HPDE6-E6E7 (cell line): Measurements from ENCODE around the gene PIGQ.

Source experiments
- DNase-seq: peaks from one replicate; pipeline ENCODE4 v3.0.0; 2011; ENCODE audit warnings: missing footprints; ENCODE audit errors: extremely low spot score

PIGQ gene

DNA sequence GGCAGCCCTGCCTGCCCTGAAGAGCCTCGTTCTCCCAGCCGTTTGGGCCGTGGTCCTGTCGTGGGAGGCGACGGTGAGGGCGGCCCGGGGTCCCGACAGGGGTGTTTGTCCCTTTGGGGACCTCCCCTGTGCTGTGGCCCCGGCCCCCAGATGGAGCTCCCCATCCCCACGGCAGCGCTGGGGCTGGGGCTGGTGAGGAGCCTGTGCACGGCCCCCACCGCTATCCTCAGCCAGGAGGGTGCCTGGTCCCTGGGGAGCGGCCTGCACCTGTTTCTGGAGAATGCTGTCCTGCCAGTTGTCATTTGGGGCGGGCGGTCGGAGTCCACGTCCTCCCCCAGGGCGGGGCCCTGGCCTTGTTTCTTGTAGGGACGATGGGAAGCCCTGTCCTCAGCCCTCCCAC is 35.6 kb upstream of the PIGQ start:
- DNase-seq: no peak

DNA sequence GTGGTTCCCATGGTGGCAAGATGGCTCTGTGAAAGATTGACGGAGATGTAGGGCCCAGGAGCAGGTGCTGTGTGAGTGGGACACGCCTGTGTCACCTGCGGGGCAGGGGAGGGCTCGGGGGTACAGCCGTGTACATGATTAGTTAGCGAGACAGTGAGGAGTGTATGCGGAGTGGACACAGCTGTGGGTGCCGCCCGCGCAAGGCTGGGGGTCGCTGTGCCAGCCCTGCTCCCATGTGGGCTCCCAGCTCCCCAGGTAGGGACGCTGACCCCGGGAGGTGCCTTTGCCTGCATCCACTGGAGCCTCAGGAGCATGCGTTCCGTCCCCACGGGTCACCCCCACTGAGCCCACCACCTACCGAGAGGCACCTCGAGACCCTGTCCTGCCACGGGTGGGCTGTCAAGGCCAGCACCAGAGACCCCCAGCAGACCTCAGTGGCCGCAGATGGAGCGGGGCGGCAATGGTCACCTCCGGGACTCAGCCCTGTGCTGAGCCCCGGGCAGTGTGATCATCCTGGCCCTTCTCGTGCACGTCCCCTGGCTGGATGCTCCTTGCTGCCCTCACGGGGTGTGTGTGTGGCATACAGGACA is 34.8 kb upstream of the PIGQ start:
- DNase-seq: no peak

DNA sequence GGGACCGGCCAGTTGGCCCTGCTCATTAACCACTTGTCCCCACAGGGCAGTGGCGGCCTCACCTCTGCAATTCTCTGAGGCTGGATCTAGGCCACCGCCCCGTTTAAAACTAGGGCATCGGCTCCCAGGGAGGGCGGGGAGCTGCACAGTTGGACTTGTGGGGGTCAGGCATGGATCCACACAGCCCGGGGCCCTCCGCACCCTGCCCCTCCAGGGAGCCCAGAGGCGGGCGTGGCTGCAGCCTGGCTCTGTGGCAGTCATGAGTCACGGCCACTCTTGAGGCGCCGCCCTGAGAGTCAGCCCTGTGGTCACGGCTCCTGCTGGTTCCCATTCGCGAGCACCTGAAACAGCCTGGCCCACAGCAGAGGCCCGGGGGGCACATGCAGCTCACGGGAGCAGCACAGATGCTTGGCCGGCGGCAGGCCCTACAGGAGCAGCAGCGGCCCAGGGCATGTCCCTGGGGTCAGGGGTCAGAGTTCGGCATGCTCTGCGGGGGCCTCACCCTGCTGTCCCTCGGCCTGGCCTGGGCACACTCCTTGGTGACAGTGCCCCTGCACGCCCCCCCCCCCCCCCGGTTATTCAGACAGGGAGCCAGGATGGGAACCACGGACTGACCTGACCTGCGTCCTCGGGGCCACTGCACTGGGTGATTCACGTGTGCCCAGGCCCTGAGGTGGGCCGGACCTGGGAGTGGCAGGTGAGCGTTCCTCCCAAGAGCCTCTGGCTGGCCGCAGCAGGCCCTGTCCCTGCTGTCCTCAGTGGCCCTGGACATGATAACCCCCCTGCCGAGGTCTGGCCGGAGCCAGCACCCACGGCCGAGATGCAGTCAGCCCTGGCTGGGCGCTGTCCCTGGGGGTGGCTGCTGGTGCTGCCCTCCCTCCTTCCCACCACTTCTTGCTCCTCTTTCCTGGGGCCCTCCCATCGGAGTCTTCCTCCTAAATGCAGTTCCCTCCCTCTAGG is 34.0 kb upstream of the PIGQ start:
- peak; percentile 92 for DNase-seq

DNA sequence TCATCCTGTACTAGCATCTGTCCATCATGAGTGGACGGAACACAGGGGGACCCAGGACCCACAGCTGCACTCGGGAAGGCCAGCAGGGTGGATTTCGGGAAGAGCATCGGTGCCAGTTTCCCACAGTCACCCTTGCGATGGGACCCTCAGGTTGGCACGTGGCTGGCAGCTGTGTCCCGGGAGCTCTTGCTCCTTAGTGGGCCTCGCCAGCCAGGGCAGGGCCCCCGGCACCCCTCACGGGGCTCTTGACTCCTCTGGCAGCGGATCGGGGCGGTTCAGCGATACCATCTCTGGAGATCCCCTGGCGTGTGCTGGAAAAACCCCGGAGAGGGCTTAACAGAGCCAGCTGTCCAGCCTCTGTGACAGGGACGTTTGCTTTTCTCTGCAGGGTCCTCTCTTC is 33.0 kb upstream of the PIGQ start:
- DNase-seq: no peak

DNA sequence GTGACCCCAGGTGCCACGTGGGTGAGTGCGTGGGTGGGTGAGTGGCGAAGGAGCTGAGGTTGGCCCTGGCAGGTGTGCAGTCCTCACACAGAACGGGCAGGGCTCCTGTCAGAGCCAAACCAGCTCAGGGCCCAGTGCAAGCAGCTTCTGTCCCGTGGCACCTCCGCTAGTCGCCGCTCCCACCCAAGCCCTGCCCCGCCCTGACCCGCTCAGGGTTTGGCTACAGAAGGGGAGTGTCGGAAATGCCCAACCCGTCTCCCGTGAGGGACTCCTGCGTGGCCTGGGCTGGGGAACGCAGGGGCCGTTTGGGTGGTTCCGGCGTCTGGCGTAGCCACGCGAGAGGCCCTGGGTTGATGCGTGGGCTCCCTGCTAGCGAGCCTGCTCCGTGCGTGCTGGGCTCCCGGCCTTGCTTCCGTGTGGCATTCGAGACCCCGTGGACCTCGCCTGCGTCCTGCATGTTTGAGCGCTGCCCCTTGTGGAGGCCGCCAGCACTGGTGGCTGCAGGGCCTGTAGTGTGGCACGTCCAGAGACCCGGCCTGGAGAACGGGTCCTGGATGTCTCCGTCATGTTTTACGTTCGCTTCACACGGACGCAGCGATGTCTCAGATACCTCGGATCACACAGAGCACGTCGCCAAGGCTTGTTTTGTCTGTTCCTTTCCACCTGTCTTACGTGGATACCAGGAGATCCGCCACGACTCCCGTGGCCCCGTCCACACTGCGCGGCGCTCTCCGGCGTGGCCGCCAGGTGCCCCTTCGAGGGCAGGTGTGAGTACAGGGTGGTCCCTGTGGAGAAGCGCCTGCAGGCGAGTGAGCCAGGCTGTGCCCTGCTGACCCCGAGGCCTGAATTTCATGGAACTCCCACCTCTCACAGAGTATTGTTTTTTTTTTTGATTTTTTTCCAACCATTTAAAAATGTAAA is 32.1 kb upstream of the PIGQ start:
- DNase-seq: no peak

DNA sequence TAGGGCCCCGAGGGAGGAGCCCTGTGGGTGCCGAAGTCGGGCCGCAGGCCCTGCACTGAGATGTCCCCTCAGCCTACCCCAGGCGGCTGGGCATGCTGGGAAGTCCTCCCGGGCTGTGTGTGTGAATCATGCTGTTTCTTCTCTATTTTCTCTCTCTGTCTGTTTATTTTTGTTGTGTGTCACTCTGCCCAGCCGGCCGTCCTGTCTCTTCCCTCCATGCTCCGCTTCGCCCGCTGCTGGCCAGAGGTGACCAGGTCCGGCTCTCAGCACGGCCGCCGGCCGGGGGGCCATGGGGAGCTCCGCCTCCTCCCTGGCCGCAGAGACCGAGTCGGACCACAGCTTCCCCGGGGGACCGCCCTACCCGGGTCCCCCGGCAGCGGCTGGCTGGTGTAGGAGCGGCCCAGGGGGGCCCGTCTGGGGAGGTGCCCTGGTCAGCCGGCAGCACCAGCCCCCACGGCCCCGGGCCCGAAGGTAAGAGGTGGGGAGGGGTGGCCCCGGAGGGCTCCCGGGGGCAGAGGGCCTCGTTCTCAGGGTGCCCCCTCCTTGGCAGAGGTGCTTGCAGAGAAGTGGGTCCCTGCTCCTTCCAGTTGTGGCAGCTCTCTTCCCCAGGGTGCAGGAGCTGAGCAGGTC is 29.8 kb upstream of the PIGQ start:
- DNase-seq: no peak

DNA sequence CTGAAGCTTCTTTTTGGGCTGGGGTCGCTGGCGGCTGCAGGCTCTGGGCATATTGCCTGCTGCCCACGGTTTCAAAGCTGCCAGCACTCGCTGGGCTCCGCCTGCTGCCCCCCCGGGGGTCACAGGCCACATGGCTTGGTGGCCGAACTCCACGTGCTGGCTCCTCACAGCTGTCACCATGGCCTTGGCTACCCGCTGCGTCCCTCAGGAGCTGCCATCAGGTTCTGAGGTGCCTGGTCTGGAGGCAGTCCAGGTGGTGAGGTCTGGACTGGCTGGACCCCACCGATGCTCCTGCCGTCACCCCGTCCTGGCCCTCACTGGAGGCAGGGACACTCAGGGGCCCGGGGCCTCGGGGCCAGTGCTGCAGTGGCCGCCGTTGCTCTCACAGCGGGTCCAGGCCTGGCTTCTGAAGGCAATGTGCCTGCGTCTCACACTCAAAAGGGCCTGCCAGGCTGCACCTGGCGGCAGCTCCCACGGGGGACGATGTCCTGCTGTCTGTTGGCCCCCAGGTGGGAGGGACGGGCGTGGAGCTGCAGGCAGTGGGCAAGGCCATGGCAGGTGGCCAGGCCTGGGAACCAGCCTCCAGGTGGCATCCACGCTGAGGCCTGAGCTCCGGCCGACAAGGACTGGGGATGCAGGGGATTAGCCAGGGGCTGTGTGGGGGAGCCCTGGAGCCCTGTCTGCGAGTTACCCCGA is 29.0 kb upstream of the PIGQ start:
- DNase-seq: no peak

DNA sequence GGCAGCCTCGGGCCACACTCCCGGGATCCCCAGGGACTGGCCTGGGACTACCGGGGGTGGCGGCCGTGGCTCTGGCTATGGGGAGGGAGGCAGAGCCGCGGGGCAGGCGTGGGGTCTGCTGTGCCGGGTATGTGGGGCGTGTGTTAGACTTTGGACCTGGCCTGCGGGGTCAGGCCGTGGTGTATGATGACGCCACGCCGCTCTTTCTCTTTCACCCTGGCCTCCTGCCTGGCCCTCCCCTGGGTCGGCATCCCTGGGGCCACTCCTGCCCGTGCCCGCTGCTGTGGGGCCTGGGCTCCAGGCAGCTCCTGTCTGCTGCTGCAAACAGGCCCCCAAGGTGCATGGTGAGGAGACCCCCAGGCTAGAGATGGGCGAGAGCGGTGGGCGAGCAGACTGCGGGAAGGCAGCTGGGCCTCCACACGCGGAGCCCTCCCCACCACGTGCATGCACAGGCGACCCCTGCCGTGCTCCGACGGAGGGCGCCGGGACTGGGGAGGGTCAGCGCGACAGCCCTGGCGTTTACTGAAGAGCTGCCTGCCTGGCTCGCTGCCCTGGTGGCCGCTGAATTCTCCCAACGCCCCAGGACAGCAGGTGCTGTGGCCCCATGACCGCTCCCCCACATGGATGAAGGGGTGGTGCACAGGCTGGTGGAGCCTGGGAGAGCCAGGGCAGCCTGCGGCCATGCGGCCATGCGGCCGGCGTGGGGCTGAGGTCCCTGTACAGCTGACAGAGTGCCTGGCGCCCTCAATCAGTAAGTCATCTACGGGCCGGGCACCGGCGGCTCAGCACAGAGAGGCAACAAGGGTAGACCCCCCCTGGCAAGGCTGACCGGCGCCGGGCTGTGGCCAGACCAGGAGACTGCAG is 26.2 kb upstream of the PIGQ start:
- no peak for DNase-seq

DNA sequence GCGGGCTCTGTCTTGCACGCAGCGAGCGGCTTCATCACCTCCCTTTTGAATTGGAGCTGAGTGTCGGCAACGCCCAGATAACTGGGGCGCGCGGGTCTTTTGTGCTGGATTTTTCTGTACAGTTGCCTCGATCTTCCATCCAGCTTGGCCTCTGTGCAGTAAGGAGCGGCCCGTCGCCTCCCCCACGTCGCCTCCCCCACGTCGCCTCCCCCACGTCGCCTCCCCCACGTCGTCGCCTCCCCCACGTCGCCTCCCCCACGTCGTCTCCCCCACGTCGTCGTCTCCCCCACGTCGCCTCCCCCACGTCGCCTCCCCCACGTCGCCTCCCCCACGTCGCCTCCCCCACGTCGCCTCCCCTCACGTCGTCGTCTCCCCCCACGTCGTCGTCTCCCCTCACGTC is 25.3 kb upstream of the PIGQ start:
- DNase-seq: no peak

DNA sequence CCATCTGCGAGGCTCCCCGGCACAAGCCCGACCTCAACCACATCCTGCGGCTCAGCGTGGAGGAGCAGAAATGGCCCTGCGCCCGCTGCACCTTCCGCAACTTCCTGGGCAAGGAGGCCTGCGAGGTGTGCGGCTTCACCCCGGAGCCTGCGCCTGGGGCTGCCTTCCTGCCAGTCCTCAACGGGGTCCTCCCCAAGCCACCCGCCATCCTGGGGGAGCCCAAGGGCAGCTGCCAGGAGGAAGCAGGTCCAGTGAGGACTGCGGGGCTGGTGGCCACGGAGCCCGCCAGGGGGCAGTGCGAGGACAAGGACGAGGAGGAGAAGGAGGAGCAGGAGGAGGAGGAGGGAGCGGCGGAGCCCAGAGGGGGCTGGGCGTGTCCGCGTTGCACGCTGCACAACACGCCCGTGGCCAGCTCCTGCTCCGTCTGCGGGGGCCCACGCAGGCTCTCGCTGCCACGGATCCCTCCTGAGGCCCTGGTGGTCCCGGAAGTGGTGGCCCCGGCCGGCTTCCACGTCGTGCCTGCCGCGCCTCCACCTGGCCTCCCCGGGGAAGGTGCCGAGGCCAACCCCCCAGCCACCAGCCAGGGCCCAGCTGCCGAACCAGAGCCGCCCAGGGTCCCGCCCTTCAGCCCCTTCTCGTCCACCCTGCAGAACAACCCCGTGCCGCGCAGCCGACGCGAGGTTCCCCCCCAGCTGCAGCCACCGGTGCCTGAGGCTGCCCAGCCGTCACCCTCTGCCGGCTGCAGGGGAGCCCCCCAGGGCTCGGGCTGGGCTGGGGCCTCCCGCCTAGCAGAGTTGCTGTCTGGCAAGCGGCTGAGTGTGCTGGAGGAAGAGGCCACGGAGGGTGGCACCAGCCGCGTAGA is 22.6 kb upstream of the PIGQ start:
- DNase-seq: no peak

DNA sequence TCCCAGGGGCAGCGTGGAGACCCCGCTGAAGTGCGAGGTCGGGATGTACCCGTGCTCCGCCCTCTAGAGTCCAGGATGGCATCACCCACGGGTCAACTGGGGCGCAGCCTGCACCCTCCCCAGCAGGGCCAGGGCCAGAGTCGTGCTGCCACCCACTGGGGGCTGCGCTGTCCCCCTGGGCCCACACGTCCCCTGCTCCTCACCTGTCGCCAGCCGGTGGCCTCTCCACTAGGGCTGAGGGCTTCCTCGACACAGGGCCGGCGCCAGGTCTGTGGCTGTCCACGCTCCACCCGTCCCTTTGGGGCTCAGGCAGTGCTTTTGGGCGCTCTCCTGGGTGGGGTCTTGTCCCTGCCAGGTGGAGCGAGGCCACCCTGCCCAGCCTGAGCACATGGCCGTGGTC is 21.2 kb upstream of the PIGQ start:
- DNase-seq: no peak

DNA sequence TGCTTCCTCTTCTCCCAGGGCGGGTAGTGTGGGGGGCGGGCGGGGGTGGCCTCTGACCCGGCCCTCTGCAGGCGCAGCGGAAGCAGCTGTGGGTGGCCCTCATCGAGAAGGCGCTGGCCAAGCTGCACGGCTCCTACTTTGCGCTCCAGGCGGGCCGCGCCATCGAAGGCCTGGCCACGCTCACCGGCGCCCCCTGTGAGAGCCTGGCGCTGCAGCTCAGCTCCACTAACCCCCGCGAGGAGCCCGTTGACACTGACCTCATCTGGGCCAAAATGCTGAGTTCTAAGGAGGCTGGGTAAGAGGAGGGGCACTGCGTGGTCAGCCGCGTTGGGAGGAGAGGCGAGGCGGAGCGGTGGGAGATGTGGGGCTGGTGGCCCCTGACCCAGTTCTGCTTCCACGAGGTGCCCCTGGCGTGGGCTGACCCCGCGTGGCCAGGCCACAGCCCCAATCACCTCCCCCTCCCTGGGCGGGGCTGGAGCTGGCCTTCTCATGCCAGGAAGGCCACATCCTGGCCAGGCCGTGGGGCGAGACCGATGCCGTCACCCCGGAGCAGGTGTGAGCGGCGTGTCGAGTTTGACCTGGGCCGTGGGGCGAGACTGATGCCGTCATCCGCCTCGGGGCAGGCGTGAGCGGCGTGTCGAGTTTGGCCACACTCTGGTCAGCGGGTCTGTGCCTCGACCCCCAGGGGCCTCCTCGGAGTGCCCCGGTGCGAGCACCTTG is 20.1 kb upstream of the PIGQ start:
- no peak for DNase-seq

DNA sequence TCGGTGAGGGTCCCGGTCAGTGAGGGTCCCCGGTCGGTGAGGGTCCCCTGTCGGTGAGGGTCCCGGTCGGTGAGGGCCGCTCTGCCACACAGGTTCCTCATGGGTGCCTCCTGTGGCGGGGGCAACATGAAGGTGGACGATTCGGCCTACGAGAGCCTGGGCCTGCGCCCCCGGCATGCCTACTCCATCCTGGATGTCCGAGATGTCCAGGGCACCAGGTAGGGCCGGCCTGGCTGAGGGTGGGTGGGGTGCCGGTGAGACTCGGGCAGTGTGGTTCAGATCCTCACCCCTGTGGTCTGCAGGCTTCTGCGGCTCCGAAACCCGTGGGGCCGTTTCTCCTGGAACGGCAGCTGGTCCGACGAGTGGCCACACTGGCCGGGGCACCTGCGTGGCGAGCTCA is 18.6 kb upstream of the PIGQ start:
- DNase-seq: no peak

DNA sequence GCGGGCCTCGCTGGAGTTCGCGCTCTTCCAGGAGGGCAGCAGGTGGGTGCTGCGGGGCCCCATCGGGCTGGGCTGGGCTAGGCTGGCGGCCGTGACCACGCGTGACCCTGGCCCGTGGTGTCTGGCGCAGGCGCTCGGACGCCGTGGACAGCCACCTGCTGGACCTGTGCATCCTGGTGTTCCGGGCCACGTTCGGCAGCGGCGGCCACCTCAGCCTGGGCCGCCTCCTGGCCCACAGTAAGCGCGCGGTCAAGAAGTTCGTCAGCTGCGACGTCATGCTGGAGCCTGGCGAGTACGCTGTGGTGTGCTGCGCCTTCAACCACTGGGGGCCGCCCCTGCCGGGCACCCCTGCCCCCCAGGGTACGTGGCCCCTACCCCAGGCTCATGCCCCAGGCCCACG is 17.6 kb upstream of the PIGQ start:
- no peak for DNase-seq

DNA sequence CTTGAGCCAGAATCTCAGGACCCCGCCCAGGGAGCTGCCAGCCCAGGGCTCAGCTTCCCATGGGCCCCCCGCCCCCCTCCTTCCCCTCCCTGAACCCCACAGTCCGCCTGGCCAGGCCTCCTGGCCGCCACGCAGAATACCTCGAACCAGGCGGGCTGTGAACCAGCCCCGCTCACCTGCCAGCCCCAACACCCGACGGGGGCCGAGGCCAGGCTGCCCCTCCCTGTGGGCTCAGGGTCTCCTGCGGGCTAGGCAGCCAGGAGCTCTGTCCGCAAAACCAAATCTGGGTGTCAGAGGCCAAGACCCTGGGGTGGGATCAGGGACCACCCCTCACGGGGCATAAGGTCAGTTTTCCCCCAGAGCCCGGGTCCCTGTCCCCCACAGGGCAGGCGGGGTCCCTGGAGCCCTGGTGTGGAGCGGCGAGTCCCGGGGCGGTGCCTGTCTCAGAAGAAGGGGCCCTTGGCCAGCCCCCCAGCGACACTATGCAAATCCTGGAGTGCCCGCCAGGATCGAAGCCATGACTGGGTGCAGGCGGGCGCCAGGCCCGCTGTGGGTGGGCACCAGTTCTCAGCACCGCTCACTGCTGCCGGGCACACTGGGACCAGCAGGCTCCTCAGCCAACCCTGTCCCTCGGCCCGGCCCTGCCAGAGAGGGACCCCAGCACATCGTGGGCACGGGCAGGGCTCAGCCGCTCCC is 16.0 kb upstream of the PIGQ start:
- DNase-seq: no peak

DNA sequence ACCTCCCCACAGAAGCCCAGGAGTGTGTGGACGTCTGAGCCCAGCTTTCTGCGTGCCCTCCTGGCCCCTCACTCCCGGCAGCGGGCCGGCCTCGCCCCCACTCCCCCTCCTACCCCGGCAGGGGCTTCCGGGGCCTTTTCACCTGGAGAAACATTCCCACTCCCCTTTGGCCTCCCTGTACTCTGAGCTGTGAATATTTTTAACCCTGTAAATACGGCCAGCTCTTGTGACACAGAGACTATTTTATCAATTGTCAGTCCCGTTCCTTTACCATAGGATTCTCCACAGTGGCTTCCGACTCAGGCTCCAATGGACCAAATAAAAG is 15.5 kb upstream of the PIGQ start:
- no peak for DNase-seq

DNA sequence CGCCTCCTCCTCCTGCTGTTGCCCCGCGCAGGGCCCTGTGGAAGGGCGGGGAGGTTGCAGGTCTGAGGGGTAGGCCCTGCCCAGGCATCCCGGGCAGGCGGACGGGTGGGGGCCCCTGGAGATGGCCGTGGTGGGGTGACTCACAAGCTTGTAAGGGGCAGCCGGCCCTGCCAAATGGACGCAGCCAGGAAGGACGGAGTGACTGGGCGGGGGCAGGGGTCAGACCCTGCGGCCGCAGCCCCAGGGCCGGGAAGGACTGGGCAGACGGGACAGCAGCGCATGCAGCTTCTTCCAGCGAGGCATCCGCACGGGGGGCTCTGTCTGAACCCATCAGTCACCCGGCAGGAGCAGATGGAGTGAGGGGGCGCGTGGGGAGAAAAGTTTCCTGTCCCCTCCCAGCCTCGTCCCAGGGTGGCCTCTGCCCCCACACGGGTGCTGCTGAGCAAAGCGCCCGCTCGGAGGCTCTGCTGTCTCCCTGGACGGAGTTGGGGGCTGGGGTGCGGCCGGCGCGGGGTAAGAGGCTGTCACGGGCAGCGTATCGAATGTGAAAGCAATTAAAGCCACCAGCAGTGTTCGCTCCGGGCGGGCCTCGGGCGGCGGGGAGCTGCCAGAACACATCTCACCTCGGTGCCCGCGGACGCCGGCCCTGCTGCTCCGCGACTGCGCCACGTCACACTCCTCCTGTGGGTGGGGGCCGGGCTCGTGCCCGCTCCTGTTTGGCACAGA is 15.0 kb upstream of the PIGQ start:
- peak; percentile 83 for DNase-seq
